ENCODE data around the gene RAG1. TPM values are rescaled to one million over a fixed set of nuclear protein-coding genes. Genes with fewer than 3 reads are reported as not detected.
"Not testable (repeated sequence)": the region's sequence is repeated elsewhere in the genome, so short reads cannot be mapped to it uniquely, and the experiment has no call there.

The RAG1 gene
- total RNA-seq, 4 donors from 2014 or later: 1.5 to 4.8 (median 4.2) TPM

DNA sequence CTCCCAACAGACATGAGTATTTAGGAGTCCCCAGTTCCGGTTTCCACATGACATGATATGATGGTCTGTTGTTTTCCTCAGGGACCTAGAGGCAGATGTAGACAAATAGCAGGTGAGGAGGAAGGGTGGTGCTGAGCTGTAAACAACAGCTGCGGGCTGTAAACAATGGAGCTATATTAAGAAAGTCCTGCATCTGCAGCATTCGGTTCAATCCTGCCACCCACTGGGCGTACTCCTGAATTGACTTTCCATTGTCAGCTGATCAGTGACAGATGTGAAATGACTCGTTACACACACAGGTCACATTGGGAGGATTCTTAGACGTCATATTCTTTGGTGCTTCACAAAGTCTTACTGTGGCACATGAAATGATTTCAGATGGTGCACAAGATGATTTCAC lies 26.8 kb upstream of the RAG1 start:
- Histone ChIP-seq H3K4me3 (replicated peaks in 1 of 3) (no peak overlapping the region), H3K36me3 (no peaks in the 10 kb centered on the region), H3K9me3 (no peaks in the 10 kb centered on the region), H3K27me3 (no peaks in the 10 kb centered on the region), H3K4me1 (peaks cover 0 to 4% of the 10 kb centered on the region in 2 donors), H3K27ac (no peak overlapping the region)
- 47 to 52% methylated on average over 6 of the region's 6 CpGs for WGBS, 2 donors
- TF ChIP-seq POLR2A (IDR thresholded peaks at IDR 0.05): no peak
- TF ChIP-seq, protein P1, sequence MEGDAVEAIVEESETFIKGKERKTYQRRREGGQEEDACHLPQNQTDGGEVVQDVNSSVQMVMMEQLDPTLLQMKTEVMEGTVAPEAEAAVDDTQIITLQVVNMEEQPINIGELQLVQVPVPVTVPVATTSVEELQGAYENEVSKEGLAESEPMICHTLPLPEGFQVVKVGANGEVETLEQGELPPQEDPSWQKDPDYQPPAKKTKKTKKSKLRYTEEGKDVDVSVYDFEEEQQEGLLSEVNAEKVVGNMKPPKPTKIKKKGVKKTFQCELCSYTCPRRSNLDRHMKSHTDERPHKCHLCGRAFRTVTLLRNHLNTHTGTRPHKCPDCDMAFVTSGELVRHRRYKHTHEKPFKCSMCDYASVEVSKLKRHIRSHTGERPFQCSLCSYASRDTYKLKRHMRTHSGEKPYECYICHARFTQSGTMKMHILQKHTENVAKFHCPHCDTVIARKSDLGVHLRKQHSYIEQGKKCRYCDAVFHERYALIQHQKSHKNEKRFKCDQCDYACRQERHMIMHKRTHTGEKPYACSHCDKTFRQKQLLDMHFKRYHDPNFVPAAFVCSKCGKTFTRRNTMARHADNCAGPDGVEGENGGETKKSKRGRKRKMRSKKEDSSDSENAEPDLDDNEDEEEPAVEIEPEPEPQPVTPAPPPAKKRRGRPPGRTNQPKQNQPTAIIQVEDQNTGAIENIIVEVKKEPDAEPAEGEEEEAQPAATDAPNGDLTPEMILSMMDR (IDR thresholded peaks at IDR 0.05): peak in 2 of 6 experiments; percentile 12 to 19
- intact Hi-C loops (cut with DNase I): no loop called here
- DNase-seq: peak in 1 of 2 donors; percentile 8

DNA sequence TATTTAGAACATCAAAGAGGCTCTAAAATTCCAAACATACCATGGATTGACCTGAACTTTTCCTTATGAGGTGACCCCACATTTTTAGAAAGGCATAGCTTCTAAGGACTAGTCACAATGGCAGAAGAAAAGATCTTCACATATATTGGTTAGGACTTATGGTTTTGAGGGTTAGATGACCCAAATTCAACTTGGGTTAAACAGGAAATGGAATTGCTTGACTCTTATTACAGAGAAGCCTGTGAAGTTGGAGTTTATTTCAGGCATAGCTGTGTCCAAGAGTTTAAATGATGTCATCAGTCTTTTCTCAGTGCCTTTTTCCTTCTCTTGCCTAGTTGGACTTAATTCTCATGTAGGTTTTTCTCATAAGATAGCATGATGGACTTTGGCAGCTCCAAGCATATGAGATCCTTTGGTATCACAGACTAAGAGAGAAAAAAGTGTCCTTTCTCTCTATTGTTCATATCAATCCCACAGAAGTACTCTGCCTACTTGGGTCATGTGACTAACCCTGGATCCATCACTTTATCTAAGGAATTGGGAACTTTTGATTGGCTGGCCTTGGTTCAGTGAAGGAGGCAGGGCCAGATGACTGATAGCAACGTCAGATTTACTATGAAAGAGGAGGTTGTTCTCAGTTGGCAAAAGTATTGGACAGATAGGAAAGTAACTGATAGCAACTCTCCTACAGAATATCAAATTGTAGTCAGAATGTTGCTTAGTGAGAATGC lies 17.3 kb upstream of the RAG1 start:
- Histone ChIP-seq H3K9me3 (no peaks in the 10 kb centered on the region), H3K36me3 (no peaks in the 10 kb centered on the region), H3K4me1 (no peaks in the 10 kb centered on the region), H3K4me3 (replicated peaks in 1 of 3) (no peak overlapping the region), H3K27ac (no peak overlapping the region), H3K27me3 (no peaks in the 10 kb centered on the region)
- intact Hi-C loops (cut with DNase I): no loop called here
- WGBS, 2 donors: 61 to 70% methylated on average over 1 of the region's 1 CpG
- no peak for DNase-seq
- TF ChIP-seq, protein P1 (IDR thresholded peaks at IDR 0.05): no peak
- TF ChIP-seq POLR2A (IDR thresholded peaks at IDR 0.05): no peak

DNA sequence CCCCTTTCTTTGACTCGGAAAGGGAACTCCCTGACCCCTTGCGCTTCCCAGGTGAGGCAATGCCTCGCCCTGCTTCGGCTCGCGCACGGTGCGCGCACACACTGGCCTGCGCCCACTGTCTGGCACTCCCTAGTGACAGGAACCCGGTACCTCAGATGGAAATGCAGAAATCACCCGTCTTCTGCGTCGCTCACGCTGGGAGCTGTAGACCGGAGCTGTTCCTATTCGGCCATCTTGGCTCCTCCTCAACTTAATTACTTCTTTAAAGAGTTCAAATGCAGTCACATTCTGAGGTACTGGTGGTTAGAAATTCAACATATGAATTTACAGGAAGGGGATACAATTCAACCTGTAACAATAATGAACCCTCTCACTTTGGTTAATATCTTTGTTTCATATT lies 10.4 kb upstream of the RAG1 start:
- H3K9me3 ChIP-seq; H3K27me3 ChIP-seq; H3K4me3 ChIP-seq (replicated peaks in 1 of 3); DNase-seq; H3K27ac ChIP-seq; intact Hi-C loops (cut with DNase I); H3K4me1 ChIP-seq; H3K36me3 ChIP-seq: not testable (repeated sequence)
- WGBS, 2 donors: 95 to 96% methylated on average over 7 to 9 of the region's 17 CpGs

GRCh38 chr11:36557991-36558390 lies 9.8 kb upstream of the RAG1 start:
- TF ChIP-seq, protein P1 (IDR thresholded peaks at IDR 0.05): no peak
- TF ChIP-seq POLR2A (IDR thresholded peaks at IDR 0.05): no peak
- Histone ChIP-seq H3K9me3 (no peaks in the 10 kb centered on the region), H3K4me1 (no peaks in the 10 kb centered on the region), H3K4me3 (replicated peaks in 1 of 3) (no peak overlapping the region), H3K36me3 (no peaks in the 10 kb centered on the region), H3K27me3 (no peaks in the 10 kb centered on the region), H3K27ac (no peak overlapping the region)
- DNase-seq: no peak
- intact Hi-C loops (cut with DNase I): no loop called here

DNA sequence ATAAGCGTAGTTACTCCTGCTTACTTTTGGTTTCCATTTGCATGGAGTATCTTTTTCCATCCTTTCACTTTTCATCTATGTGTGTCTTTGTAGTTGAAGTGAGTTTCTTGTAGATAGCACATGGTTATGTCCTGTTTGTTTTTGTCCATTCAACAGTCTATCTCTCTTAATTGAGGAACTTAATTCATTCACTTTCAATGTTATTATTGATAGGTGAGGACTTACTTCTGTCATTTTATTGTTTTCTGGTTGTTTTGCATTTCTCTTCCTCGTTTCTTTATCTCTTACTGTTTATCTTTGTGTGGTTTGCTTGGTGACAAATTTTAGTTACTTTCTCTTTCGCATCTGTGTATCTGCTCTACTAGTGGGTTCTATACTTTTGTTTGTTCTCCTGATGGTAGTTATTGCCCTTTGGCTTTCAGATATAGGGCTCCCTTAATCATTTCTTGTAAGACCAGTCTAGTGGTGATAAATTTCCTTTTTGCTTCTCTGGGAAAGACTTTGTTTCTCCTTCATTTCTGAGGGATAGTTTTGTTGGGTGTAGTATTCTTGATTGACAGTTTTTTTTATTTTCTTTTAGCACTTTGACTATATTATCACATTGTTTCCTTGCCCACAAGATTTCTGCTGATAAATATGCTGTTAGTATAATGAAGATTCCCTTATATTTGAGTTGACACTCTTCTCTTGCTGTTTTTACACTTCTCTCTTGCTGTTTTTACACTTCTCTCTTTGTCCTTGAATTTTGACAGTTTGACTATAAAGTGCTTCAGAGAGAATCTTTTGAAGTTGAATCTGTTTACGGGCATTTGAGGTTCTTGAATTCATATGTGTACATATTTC lies 9.0 kb upstream of the RAG1 start:
- H3K9me3 ChIP-seq: no peaks in the 10 kb centered on the region
- H3K4me3 ChIP-seq (replicated peaks in 1 of 3): no peak overlapping the region
- H3K36me3 ChIP-seq: no peaks in the 10 kb centered on the region
- H3K4me1 ChIP-seq: no peaks in the 10 kb centered on the region
- intact Hi-C loops (cut with DNase I): no loop called here
- H3K27ac ChIP-seq: no peak overlapping the region
- 78 to 84% methylated on average over 4 of the region's 4 CpGs for WGBS, 2 donors
- H3K27me3 ChIP-seq: no peaks in the 10 kb centered on the region
- DNase-seq: no peak
- TF ChIP-seq, protein P1 (IDR thresholded peaks at IDR 0.05): no peak
- TF ChIP-seq POLR2A (IDR thresholded peaks at IDR 0.05): no peak

Data from thyroid gland (tissue), 4 donors.